ENCODE data around the gene MYO7B. TPM values are rescaled to one million over a fixed set of nuclear protein-coding genes. Genes with fewer than 3 reads are reported as not detected.

The MYO7B gene
- total RNA-seq, 3 donors from 2014 or later = 0.32 to 2.3 TPM; not detected in 1

DNA sequence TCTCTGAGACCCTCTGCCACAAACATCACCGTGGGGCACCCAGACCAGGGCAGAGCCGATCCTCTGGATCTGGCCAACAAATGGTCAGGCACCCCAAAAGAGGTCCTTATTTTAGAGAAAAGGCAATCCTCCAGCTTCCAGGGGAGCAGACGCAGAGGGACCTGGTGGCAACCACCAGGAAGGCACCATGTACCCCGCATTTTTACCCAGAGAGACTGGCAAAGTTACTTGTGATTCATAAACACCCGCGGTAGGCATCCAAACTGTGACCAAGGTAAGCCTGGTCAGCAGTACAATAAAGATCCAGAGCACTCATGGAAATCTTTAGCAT, 129.4 kb downstream of the MYO7B start:
- peaks cover 0 to 2% of the 10 kb centered on the region in 2 donors for H3K9me3 ChIP-seq
- H3K27me3 ChIP-seq = no peaks in the 10 kb centered on the region
- H3K36me3 ChIP-seq = no peaks in the 10 kb centered on the region
- DNase-seq (ENCODE audit: low spot score in 2 of 2) = no peak
- H3K4me3 ChIP-seq = peak overlapping the region; percentile 31 to 66 (median 32)
- intact Hi-C loops (cut with DNase I; ENCODE audit: low total_unique reads) = no loop called here
- peak overlapping the region; percentile 40 to 73 for H3K27ac ChIP-seq
- TF ChIP-seq, protein P1, sequence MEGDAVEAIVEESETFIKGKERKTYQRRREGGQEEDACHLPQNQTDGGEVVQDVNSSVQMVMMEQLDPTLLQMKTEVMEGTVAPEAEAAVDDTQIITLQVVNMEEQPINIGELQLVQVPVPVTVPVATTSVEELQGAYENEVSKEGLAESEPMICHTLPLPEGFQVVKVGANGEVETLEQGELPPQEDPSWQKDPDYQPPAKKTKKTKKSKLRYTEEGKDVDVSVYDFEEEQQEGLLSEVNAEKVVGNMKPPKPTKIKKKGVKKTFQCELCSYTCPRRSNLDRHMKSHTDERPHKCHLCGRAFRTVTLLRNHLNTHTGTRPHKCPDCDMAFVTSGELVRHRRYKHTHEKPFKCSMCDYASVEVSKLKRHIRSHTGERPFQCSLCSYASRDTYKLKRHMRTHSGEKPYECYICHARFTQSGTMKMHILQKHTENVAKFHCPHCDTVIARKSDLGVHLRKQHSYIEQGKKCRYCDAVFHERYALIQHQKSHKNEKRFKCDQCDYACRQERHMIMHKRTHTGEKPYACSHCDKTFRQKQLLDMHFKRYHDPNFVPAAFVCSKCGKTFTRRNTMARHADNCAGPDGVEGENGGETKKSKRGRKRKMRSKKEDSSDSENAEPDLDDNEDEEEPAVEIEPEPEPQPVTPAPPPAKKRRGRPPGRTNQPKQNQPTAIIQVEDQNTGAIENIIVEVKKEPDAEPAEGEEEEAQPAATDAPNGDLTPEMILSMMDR (IDR thresholded peaks at IDR 0.05) = no peak
- TF ChIP-seq POLR2AphosphoS5 (IDR thresholded peaks at IDR 0.05) (no peak), POLR2A (IDR thresholded peaks at IDR 0.05) (no peak)
- H3K4me1 ChIP-seq = peaks cover 0 to 6% of the 10 kb centered on the region in 2 donors

DNA sequence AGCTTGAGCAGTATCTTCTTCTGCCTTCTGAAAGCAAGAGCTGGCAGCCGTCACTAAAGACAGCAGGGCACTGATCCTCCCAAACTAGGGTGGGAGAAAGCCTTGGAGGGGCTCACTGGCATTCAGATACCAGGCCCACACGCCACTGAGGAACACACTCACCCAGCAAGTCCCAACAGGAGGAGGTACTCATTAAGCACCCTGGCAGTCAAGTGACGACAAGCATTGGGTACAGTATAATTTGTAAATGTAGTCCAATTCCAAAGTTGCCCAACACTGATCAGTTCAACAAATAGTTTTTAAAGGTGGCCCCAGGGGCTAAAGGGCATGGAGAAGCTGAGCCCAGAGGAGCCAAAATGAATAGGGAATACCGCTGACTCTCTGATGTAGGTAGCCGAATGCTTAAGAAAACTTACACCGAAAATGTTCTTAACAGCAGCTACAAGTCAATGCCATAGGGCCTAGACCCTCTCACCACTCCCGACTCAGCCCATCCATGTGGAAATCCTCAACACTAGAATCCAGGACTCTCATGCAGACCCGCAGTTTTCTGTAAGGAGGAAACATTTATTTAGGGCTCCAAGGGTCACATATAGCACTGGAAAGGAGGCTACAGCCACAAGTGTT, 129.9 kb downstream of the MYO7B start:
- intact Hi-C loops (cut with DNase I; ENCODE audit: low total_unique reads) = no loop called here
- H3K27ac ChIP-seq = peak overlapping the region in 1 of 2 donors; percentile 73
- DNase-seq (ENCODE audit: low spot score in 2 of 2) = no peak
- no peaks in the 10 kb centered on the region for H3K36me3 ChIP-seq
- H3K27me3 ChIP-seq = no peaks in the 10 kb centered on the region
- H3K4me3 ChIP-seq = no peak overlapping the region
- peaks cover 0 to 6% of the 10 kb centered on the region in 2 donors for H3K4me1 ChIP-seq
- H3K9me3 ChIP-seq = peaks cover 0 to 5% of the 10 kb centered on the region in 2 donors
- TF ChIP-seq POLR2AphosphoS5 (IDR thresholded peaks at IDR 0.05) (no peak), POLR2A (IDR thresholded peaks at IDR 0.05) (no peak)
- TF ChIP-seq, protein P1 (IDR thresholded peaks at IDR 0.05) = no peak

DNA sequence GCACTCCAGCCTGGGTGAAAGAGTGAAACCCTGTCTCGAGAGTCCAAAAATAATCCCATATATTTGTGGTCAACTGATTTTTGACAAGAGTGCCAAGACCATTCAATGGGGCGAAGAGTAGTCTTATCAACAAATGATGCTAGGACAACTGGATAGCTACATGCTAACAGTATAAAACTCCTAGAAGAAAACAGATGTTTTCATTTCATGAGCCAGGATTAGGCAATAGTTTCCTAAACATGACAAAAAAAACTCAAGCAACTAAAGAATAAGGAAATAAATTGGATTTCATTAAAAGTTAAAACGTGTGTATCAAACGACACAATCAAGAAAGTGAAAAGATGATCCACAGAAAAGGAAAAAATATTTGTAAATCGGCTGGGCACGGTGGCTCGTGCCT, 133.6 kb downstream of the MYO7B start:
- Histone ChIP-seq H3K27me3 (peaks cover 0 to under 1% of the 10 kb centered on the region in 2 donors), H3K4me3 (no peak overlapping the region), H3K9me3 (peaks cover 0 to 5% of the 10 kb centered on the region in 2 donors), H3K27ac (no peak overlapping the region), H3K36me3 (no peaks in the 10 kb centered on the region), H3K4me1 (no peaks in the 10 kb centered on the region)
- intact Hi-C loops (cut with DNase I; ENCODE audit: low total_unique reads) = no loop called here
- no peak for DNase-seq (ENCODE audit: low spot score in 2 of 2)
- TF ChIP-seq, protein P1 (IDR thresholded peaks at IDR 0.05) = no peak
- no peak for TF ChIP-seq POLR2A (IDR thresholded peaks at IDR 0.05)
- no peak for TF ChIP-seq POLR2AphosphoS5 (IDR thresholded peaks at IDR 0.05)

DNA sequence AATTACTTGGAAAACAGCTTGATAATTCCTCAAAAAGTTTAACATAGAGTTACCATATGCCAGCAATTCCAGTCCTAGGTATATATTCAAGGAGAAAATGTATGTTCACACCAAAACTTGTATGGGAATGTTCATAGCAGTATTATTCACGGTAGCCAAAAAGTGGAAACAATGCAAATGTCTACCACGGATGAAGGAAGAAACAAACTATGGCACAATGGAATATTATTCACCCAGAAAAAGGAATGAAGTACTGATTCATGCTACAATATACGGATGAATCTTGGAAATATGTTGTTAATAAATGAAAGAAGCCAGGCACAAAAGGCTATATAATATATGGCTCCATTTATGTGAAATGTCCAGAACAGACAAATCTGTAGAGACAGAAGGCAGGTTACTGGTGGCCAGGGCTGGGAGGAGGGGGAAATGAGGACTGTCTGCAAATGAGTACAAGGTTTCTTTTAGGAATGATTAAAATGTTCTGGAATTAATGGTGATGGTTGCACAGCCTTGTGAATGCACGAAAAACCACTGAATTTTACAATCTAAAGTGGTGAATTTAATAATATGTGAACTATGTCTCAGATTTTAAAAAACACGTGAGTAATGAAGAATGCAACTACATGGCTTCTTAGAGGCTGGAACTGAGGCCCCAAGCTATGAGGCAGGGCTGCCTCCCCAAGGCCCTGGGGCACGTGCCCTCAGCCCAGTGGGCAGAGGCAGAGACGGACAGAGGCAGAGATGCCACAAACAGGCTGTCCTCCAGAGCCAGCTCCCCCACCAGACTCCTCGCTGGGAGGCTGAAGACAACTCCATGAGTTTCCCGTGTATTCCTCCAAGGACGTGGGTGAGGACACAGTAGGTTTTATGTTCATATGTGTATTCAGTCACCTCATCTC, 134.8 kb downstream of the MYO7B start:
- Histone ChIP-seq H3K4me1 (no peaks in the 10 kb centered on the region), H3K27me3 (peaks cover 0 to 7% of the 10 kb centered on the region in 2 donors), H3K27ac (peak overlapping the region in 1 of 2 donors; percentile 3), H3K9me3 (peaks cover 0 to 5% of the 10 kb centered on the region in 2 donors), H3K4me3 (no peak overlapping the region), H3K36me3 (no peaks in the 10 kb centered on the region)
- TF ChIP-seq POLR2AphosphoS5 (IDR thresholded peaks at IDR 0.05) (no peak), POLR2A (IDR thresholded peaks at IDR 0.05) (no peak)
- TF ChIP-seq, protein P1 (IDR thresholded peaks at IDR 0.05) = no peak
- no peak for DNase-seq (ENCODE audit: low spot score in 2 of 2)
- intact Hi-C loops (cut with DNase I; ENCODE audit: low total_unique reads) = no loop called here

DNA sequence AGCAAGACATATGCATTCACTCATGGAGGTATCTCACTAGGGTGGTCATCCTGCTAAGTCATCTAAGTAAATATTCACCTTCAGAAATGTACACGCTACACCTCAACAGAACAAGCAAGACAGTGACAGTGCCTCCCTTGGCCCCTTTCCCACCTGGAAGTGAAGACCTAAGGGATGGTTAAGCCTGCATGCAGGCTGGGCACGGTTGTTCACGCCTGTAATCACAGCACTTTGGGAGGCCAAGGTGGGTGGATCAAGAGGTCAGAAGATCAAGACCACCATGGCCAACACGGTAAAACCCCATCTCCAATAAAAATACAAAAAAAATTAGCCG, 135.4 kb downstream of the MYO7B start:
- intact Hi-C loops (cut with DNase I; ENCODE audit: low total_unique reads) = no loop called here
- TF ChIP-seq, protein P1 (IDR thresholded peaks at IDR 0.05) = no peak
- TF ChIP-seq POLR2AphosphoS5 (IDR thresholded peaks at IDR 0.05) (no peak), POLR2A (IDR thresholded peaks at IDR 0.05) (no peak)
- peaks cover 0 to 5% of the 10 kb centered on the region in 2 donors for H3K9me3 ChIP-seq
- no peak for DNase-seq (ENCODE audit: low spot score in 2 of 2)
- H3K27ac ChIP-seq = peak overlapping the region in 1 of 2 donors; percentile 3
- no peaks in the 10 kb centered on the region for H3K4me1 ChIP-seq
- peaks cover 0 to 10% of the 10 kb centered on the region in 2 donors for H3K27me3 ChIP-seq
- H3K36me3 ChIP-seq = no peaks in the 10 kb centered on the region
- H3K4me3 ChIP-seq = no peak overlapping the region

Measured in breast epithelium (tissue), 4 donors.